ENCODE data around the gene CD248. TPM values are rescaled to one million over a fixed set of nuclear protein-coding genes. Genes with fewer than 3 reads are reported as not detected.

The CD248 gene
- total RNA-seq, 1 experiment from 2014 or later: 629 TPM

- Histone ChIP-seq H3K36me3 (peaks cover 15% of the 10 kb centered on the region), H3K9me3 (replicated peaks) (no peaks in the 10 kb centered on the region; the same call in 1 of the 2 replicates), H3K4me1 (replicated peaks) (peaks cover 38% of the 10 kb centered on the region), H3K27ac (no peak within 1 kb of the TSS; the same call in 1 of the 2 replicates), H3K4me3 (peak within 1 kb of the TSS; percentile 76), H3K27me3 (replicated peaks) (no peaks in the 10 kb centered on the region)
- DNase-seq (ENCODE audit: low read depth in 1 of 2, low spot score in 2 of 2): peak; percentile 98 to 99
Observed at GRCh38 chr11:66347425-66348276, 30.8 kb upstream of the CD248 start, which contains the start of gene B4GAT1. B4GAT1 (minus strand) TSS chr11:66347629; CDS start chr11:66347545, 84 bp downstream.

- Histone ChIP-seq H3K4me1 (replicated peaks) (peaks cover 38% of the 10 kb centered on the region), H3K9me3 (replicated peaks) (no peaks in the 10 kb centered on the region; the same call in 1 of the 2 replicates), H3K4me3 (peak overlapping the region; percentile 76), H3K27me3 (replicated peaks) (no peaks in the 10 kb centered on the region), H3K36me3 (peaks cover 24% of the 10 kb centered on the region), H3K27ac (no peak overlapping the region; the same call in 1 of the 2 replicates)
- DNase-seq (ENCODE audit: low read depth in 1 of 2, low spot score in 2 of 2): peak in 1 of 2 experiments; percentile 50
Observed at GRCh38 chr11:66346476-66347424, 29.9 kb upstream of the CD248 start.

DNA sequence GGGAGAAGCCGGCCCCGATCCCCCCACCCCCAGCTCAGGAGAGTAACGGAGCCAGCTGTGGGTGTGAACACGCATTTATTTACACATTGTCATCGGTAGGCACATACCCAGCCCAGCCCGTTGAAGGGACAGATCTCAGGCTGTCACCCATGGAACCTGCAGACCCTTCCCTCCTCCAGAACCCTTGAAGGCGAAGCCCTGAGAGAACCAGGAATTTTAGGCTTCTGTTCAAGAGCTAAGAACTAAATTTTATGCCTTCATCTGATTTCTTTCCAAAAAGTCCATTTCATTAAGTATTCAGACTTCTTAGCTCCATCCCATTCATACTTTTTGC lies 28.4 kb upstream of the CD248 start:
- no peak for DNase-seq (ENCODE audit: low read depth in 1 of 2, low spot score in 2 of 2)
- peaks cover 38% of the 10 kb centered on the region for H3K36me3 ChIP-seq
- peak overlapping the region; percentile 41 for H3K27ac ChIP-seq

GRCh38 chr11:66344550-66345315 lies 27.9 kb upstream of the CD248 start, which contains the start of gene BRMS1:
BRMS1 (minus strand) TSS chr11:66345104; CDS start chr11:66342234, 2,870 bp downstream.
- DNase-seq (ENCODE audit: low read depth in 1 of 2, low spot score in 2 of 2): peak; percentile 95 to 100
- Histone ChIP-seq H3K36me3 (peaks cover 44% of the 10 kb centered on the region), H3K9me3 (replicated peaks) (no peaks in the 10 kb centered on the region; the same call in 1 of the 2 replicates), H3K4me3 (peak within 1 kb of the TSS; percentile 74), H3K27me3 (replicated peaks) (no peaks in the 10 kb centered on the region), H3K27ac (peak within 1 kb of the TSS; percentile 41), H3K4me1 (replicated peaks) (peaks cover 38% of the 10 kb centered on the region)

More for the DNA sequence above, 28.4 kb upstream of the CD248 start:
- Histone ChIP-seq H3K4me3 (peak overlapping the region; percentile 74), H3K9me3 (replicated peaks) (no peaks in the 10 kb centered on the region; the same call in 1 of the 2 replicates), H3K27me3 (replicated peaks) (no peaks in the 10 kb centered on the region), H3K4me1 (replicated peaks) (peaks cover 38% of the 10 kb centered on the region)

DNA sequence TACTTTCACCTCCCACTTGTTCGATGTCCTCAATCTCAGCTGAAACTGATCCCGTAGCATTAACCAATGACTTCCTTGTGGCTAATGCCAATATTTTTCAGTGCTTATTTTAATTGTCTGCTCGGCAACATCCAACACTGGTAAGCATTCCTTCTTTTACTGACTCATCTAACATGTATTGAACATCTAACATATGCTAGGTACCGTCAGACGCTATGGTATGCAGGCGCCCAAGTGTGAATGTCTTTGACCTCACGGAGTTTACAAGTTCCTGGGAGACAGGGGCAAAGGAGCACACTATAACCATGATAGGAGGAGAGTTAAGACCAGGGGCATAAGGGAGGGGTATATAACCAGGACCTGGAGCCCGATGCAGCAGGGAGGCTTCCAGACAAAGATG lies 26.3 kb upstream of the CD248 start:
- Histone ChIP-seq H3K27me3 (replicated peaks) (no peaks in the 10 kb centered on the region), H3K4me1 (replicated peaks) (peaks cover 36% of the 10 kb centered on the region), H3K36me3 (peaks cover 59% of the 10 kb centered on the region), H3K27ac (no peak overlapping the region), H3K9me3 (replicated peaks) (no peaks in the 10 kb centered on the region; the same call in 1 of the 2 replicates), H3K4me3 (no peak overlapping the region)
- no peak for DNase-seq (ENCODE audit: low read depth in 1 of 2, low spot score in 2 of 2)

DNA sequence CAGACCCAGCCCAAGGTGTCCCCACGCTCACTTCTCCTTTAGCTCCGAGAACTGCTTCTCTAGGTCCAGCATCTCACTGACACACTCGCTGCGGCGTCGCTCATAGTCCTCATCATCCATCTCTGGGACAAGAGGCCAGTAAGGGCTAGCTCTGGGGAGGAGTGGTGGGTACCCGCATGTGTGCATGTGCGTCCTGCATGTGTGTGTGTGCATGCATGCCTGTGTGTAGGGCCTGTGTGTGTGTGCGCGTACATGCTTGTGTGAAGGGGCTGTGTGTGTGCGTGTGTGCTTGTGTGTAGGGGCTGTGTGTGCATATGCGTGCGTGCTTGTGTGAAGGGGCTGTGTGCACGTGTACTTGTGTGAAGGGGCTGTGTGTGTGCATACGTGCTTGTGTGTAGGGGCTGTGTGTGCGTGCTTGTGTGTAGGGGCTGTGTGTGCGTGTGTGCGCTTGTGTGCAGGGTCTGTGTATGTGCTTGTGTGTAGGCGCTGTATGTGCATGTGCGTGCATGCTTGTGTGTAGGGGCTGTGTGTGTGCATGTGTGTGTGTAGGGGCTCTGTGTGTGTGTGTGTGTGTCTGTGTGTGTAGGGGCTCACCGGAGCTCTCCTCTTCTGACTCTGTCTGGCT lies 24.8 kb upstream of the CD248 start:
- H3K27ac ChIP-seq: no peak overlapping the region
- H3K9me3 ChIP-seq (replicated peaks): no peaks in the 10 kb centered on the region
- peak in 1 of 2 experiments; percentile 50 for DNase-seq (ENCODE audit: low read depth in 1 of 2, low spot score in 2 of 2)
- H3K4me3 ChIP-seq: no peak overlapping the region
- peaks cover 39% of the 10 kb centered on the region for H3K4me1 ChIP-seq (replicated peaks)
- no peaks in the 10 kb centered on the region for H3K27me3 ChIP-seq (replicated peaks)
- peaks cover 70% of the 10 kb centered on the region for H3K36me3 ChIP-seq

DNA sequence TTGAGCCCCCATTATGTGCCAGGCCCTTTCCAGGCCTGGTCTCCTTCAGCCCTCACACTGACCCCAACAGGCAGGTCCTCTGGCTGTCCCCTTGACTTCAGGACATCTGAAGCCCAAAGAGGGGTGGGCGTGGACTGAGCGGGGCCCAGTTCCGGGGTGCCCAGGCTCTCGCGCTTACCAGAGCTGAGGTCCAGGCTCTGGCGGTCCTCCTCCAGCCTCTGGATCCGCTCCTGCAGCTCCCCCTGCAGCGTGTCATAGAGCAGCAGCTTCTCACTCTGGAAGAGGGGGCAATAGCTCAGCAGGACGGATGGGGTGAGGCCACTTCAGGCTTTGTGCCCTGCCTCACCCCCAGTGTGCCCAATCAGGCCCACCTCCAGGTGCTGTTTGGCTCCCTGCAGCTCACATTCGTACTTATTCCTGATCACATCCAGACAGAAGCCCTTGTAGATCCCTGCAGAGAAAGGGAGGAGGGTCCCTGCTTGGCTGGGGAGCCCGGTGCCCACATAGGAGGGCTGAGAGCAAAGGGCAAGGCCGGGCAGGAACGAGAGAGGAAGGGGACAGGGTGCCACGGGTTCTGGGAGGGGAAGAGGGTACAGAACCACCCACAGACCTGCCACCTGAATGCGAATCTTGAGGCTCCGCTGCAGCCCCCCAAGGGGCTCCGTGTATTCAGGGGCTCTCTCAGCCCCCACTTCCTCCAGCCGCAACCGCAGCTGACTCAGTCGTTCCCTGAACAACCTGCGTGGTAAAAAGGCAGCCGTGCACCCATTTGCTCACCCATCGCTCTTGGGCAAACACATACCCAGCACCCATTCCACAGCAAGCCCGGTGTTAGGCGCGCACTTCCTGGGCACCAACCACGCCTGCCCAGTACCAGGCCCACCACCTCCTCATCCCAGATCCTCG lies 24.0 kb upstream of the CD248 start:
- peak in 1 of 2 experiments; percentile 59 for DNase-seq (ENCODE audit: low read depth in 1 of 2, low spot score in 2 of 2)
- Histone ChIP-seq H3K4me1 (replicated peaks) (peaks cover 43% of the 10 kb centered on the region), H3K4me3 (no peak overlapping the region), H3K27ac (no peak overlapping the region), H3K27me3 (replicated peaks) (no peaks in the 10 kb centered on the region), H3K9me3 (replicated peaks) (no peaks in the 10 kb centered on the region), H3K36me3 (peaks cover 74% of the 10 kb centered on the region)

GRCh38 chr11:66339686-66340483 lies 23.0 kb upstream of the CD248 start:
- DNase-seq (ENCODE audit: low read depth in 1 of 2, low spot score in 2 of 2): peak in 1 of 2 experiments; percentile 52
- Histone ChIP-seq H3K4me3 (no peak overlapping the region), H3K27ac (no peak overlapping the region), H3K36me3 (peaks cover 84% of the 10 kb centered on the region), H3K9me3 (replicated peaks) (no peaks in the 10 kb centered on the region), H3K27me3 (replicated peaks) (no peaks in the 10 kb centered on the region), H3K4me1 (replicated peaks) (peaks cover 44% of the 10 kb centered on the region)

- H3K4me3 ChIP-seq: no peak overlapping the region
Observed at GRCh38 chr11:66339162-66339675, 22.4 kb upstream of the CD248 start.

DNA sequence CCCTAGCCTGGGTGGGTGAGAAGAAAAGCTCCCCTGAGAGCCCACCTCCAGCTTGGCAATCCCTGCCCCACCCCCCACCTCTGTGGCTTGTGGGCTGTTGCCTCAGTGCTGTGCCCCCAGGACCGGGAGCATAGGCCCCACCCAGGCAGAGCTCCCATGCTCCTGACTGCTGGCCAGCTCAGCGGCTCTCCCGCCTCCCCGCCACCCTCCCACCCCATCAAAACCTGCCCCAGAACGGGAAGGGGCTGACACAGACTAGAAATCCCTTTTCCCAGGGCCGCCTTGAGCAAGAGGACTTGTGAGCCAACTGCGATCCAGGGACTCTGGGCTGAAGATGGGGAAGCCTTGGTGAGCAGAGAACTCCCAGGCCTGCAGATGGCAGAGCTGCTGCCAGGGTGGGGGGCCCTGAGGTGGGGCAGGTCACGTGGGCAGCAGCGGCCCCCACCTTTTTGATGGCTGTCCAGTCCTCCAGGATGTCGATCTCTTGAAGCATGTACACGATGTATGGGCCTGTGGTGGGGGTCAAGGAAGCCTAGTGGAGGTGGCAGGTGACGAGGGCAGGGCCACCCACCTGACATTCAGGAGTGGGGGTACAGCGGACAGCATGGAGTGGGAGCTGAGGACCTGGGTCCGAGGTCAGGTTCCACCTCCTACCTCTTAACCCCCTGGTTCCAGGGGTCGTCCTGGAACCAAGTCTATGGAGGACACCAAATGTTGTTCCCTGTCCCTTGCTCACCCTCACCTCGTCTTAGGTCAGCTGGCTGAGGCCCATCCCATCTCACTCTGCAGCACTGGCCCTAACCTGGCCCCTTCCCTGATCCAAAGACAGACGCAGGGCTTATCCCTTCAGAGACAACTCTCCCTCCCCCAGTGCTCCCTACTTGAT lies 21.7 kb upstream of the CD248 start:
- no peak overlapping the region for H3K4me3 ChIP-seq
- peaks cover 92% of the 10 kb centered on the region for H3K36me3 ChIP-seq
- H3K9me3 ChIP-seq (replicated peaks): no peaks in the 10 kb centered on the region
- peaks cover 40% of the 10 kb centered on the region for H3K4me1 ChIP-seq (replicated peaks)
- H3K27ac ChIP-seq: no peak overlapping the region
- DNase-seq (ENCODE audit: low read depth in 1 of 2, low spot score in 2 of 2): no peak
- H3K27me3 ChIP-seq (replicated peaks): no peaks in the 10 kb centered on the region

More at GRCh38 chr11:66339162-66339675, 22.4 kb upstream of the CD248 start:
- peaks cover 47% of the 10 kb centered on the region for H3K4me1 ChIP-seq (replicated peaks)
- H3K36me3 ChIP-seq: peaks cover 87% of the 10 kb centered on the region
- DNase-seq (ENCODE audit: low read depth in 1 of 2, low spot score in 2 of 2): no peak
- H3K27ac ChIP-seq: no peak overlapping the region
- no peaks in the 10 kb centered on the region for H3K27me3 ChIP-seq (replicated peaks)
- no peaks in the 10 kb centered on the region for H3K9me3 ChIP-seq (replicated peaks)
